ENCODE data around the gene DPYSL5.

Gene DPYSL5

DNA sequence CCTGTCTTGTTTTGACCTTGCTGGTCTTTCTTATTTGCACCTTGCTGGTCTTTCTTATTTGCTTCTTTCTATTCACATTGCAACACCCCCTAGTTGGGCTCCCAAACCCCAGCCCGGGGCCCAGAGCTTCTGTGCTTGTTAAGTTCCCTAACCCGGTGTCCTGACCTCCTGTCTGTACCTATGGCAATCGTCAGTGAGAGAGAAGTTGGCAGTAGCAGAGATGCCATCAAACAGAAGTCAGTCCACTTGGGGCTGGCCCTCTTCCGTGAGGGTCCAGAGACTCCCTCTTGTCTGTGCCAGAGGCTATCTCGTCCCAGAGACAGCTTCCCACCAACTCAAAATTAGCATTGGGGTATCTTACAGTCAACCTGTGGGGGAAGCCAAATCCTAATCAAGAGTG, 55.7 kb downstream of the DPYSL5 start:
- Histone ChIP-seq H4K8ac (ENCODE audit: low read depth, low read length) (no peak overlapping the region), H3K27me3 (ENCODE audit: insufficient read depth, low read length) (no peaks in the 10 kb centered on the region), H3K18ac (ENCODE audit: low read length) (no peak overlapping the region), H2BK12ac (ENCODE audit: low read length) (no peak overlapping the region), H3K79me1 (ENCODE audit: low read length) (no peaks in the 10 kb centered on the region), H3K9ac (ENCODE audit: low read length) (no peak overlapping the region), H3K9me3 (ENCODE audit: insufficient read depth, low read depth, low read length) (no peaks in the 10 kb centered on the region), H4K12ac (ENCODE audit: low read depth, low read length) (no peak overlapping the region), H3K27ac (ENCODE audit: low read depth, low read length) (no peak overlapping the region), H3K36me3 (ENCODE audit: control insufficient read depth in 1 of 2, insufficient read depth in 2 of 2, low read length in 2 of 2) (no peaks in the 10 kb centered on the region), H3K14ac (ENCODE audit: low read length) (no peak overlapping the region), H3K23ac (ENCODE audit: low read length) (no peak overlapping the region), H2BK5ac (ENCODE audit: low read depth, low read length, poor library complexity) (no peak overlapping the region), H2AK5ac (ENCODE audit: low read length) (no peak overlapping the region), H3K4me3 (ENCODE audit: low read depth, low read length) (no peak overlapping the region), H3K4ac (ENCODE audit: low read depth, low read length) (no peak overlapping the region), H2BK120ac (ENCODE audit: insufficient read depth, low read length, poor library complexity) (no peak overlapping the region), H2AFZ (ENCODE audit: insufficient read depth, low read length, poor library complexity) (no peak overlapping the region), H3K4me2 (ENCODE audit: low read length) (no peak overlapping the region), H3K4me1 (ENCODE audit: control insufficient read depth in 1 of 2, insufficient read depth in 2 of 2, low read length in 2 of 2) (no peaks in the 10 kb centered on the region), H4K91ac (ENCODE audit: low read depth, low read length) (no peak overlapping the region), H3K79me2 (ENCODE audit: control insufficient read depth, insufficient read depth, low read length, poor library complexity) (no peaks in the 10 kb centered on the region)
- WGBS (ENCODE audit: extremely low coverage, insufficient coverage, insufficient read length): no CpG with 5 or more reads among the region's 5 CpGs
- no peak for DNase-seq

DNA sequence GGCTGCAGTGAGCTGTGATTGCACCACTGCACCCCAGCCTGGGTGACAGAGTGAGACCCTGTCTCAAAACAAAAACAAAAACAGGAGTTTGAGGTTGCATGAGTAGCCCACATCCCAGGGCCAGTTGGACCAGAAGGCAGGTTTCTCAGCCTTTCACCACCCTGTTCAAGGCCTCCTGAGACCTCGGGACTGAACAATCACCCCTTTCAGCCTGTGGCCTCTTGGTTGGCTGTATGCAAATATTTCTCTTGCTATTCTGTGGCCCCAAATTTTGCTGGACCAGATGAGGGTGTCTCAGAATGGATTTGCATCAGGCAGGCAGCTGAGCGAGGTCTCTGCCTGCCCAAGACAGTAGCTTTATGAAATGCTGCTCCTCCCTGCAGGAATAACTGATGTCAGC, 56.9 kb downstream of the DPYSL5 start:
- H2AFZ ChIP-seq (ENCODE audit: insufficient read depth, low read length, poor library complexity): no peak overlapping the region
- H3K14ac ChIP-seq (ENCODE audit: low read length): no peak overlapping the region
- no peak overlapping the region for H3K4ac ChIP-seq (ENCODE audit: low read depth, low read length)
- no peak overlapping the region for H2BK5ac ChIP-seq (ENCODE audit: low read depth, low read length, poor library complexity)
- no peak overlapping the region for H3K18ac ChIP-seq (ENCODE audit: low read length)
- H3K36me3 ChIP-seq (ENCODE audit: control insufficient read depth in 1 of 2, insufficient read depth in 2 of 2, low read length in 2 of 2): no peaks in the 10 kb centered on the region
- no peaks in the 10 kb centered on the region for H3K79me1 ChIP-seq (ENCODE audit: low read length)
- H4K8ac ChIP-seq (ENCODE audit: low read depth, low read length): no peak overlapping the region
- H2BK12ac ChIP-seq (ENCODE audit: low read length): no peak overlapping the region
- no peak overlapping the region for H4K91ac ChIP-seq (ENCODE audit: low read depth, low read length)
- H4K12ac ChIP-seq (ENCODE audit: low read depth, low read length): no peak overlapping the region
- no peak overlapping the region for H3K4me3 ChIP-seq (ENCODE audit: low read depth, low read length)
- H3K27me3 ChIP-seq (ENCODE audit: insufficient read depth, low read length): no peaks in the 10 kb centered on the region
- no peak overlapping the region for H3K27ac ChIP-seq (ENCODE audit: low read depth, low read length)
- no peak overlapping the region for H2BK120ac ChIP-seq (ENCODE audit: insufficient read depth, low read length, poor library complexity)
- H3K79me2 ChIP-seq (ENCODE audit: control insufficient read depth, insufficient read depth, low read length, poor library complexity): no peaks in the 10 kb centered on the region
- no peak for DNase-seq
- no peaks in the 10 kb centered on the region for H3K4me1 ChIP-seq (ENCODE audit: control insufficient read depth in 1 of 2, insufficient read depth in 2 of 2, low read length in 2 of 2)
- H3K9me3 ChIP-seq (ENCODE audit: insufficient read depth, low read depth, low read length): no peaks in the 10 kb centered on the region
- no peak overlapping the region for H3K23ac ChIP-seq (ENCODE audit: low read length)
- no peak overlapping the region for H2AK5ac ChIP-seq (ENCODE audit: low read length)
- H3K9ac ChIP-seq (ENCODE audit: low read length): no peak overlapping the region
- WGBS (ENCODE audit: extremely low coverage, insufficient coverage, insufficient read length): no CpG with 5 or more reads among the region's 2 CpGs
- no peak overlapping the region for H3K4me2 ChIP-seq (ENCODE audit: low read length)

DNA sequence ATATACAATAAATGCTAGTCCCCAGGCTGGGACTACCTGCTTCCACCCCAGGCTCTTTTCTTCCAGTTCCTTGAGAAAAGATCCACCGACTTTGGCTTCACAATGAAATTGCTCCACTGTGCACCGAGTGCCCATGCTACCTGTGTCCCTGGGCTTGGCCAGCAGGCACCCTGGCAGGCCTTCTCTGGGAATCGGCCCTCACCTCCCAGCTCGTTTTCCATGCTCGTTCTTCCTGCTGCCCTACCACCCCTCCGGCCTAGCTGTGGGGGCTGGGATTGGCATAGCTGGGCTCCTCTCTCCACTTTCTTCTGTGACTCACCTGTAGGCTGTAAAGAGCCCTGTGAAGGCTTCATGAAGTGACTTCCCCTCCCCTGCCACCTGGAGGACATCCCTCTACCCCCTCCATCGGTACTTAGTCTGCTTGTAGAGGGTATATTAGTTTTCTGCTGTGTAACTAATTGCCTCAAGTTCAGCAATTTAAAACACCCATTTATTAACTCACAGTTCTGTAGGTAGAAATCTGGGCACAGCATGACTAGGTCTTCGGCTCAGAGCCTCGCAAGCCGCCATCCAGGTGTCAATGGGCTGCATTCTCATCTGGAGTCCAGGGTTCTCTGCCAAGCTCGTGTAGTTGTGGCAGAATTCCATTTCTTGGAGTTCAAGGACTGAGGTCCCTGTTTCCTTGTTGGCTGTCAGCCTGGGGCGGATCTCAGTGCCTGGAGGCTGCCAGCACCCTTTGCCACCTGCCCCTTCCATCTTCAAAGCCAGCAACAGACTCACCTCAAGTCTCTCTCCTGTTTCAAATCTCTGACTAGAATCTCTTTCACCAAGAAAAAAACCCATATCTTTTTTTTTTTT, 57.6 kb downstream of the DPYSL5 start:
- Histone ChIP-seq H3K14ac (ENCODE audit: low read length) (no peak overlapping the region), H4K12ac (ENCODE audit: low read depth, low read length) (no peak overlapping the region), H3K9me3 (ENCODE audit: insufficient read depth, low read depth, low read length) (no peaks in the 10 kb centered on the region), H3K27me3 (ENCODE audit: insufficient read depth, low read length) (no peaks in the 10 kb centered on the region), H2AK5ac (ENCODE audit: low read length) (no peak overlapping the region), H2BK5ac (ENCODE audit: low read depth, low read length, poor library complexity) (no peak overlapping the region), H3K79me2 (ENCODE audit: control insufficient read depth, insufficient read depth, low read length, poor library complexity) (no peaks in the 10 kb centered on the region), H2BK120ac (ENCODE audit: insufficient read depth, low read length, poor library complexity) (no peak overlapping the region), H3K9ac (ENCODE audit: low read length) (no peak overlapping the region), H3K23ac (ENCODE audit: low read length) (no peak overlapping the region), H3K36me3 (ENCODE audit: control insufficient read depth in 1 of 2, insufficient read depth in 2 of 2, low read length in 2 of 2) (no peaks in the 10 kb centered on the region), H3K4ac (ENCODE audit: low read depth, low read length) (no peak overlapping the region), H3K27ac (ENCODE audit: low read depth, low read length) (no peak overlapping the region), H3K79me1 (ENCODE audit: low read length) (no peaks in the 10 kb centered on the region), H2BK12ac (ENCODE audit: low read length) (no peak overlapping the region), H3K4me1 (ENCODE audit: control insufficient read depth in 1 of 2, insufficient read depth in 2 of 2, low read length in 2 of 2) (no peaks in the 10 kb centered on the region), H4K8ac (ENCODE audit: low read depth, low read length) (no peak overlapping the region), H2AFZ (ENCODE audit: insufficient read depth, low read length, poor library complexity) (no peak overlapping the region), H3K4me2 (ENCODE audit: low read length) (no peak overlapping the region), H3K4me3 (ENCODE audit: low read depth, low read length) (no peak overlapping the region), H3K18ac (ENCODE audit: low read length) (no peak overlapping the region), H4K91ac (ENCODE audit: low read depth, low read length) (no peak overlapping the region)
- WGBS (ENCODE audit: extremely low coverage, insufficient coverage, insufficient read length): no CpG with 5 or more reads among the region's 12 CpGs
- DNase-seq: no peak

GRCh38 chr2:26907416-26907815, 59.5 kb downstream of the DPYSL5 start:
- H4K91ac ChIP-seq (ENCODE audit: low read depth, low read length): no peak overlapping the region
- no peaks in the 10 kb centered on the region for H3K36me3 ChIP-seq (ENCODE audit: control insufficient read depth in 1 of 2, insufficient read depth in 2 of 2, low read length in 2 of 2)
- no CpG with 5 or more reads among the region's 7 CpGs for WGBS (ENCODE audit: extremely low coverage, insufficient coverage, insufficient read length)
- H3K79me2 ChIP-seq (ENCODE audit: control insufficient read depth, insufficient read depth, low read length, poor library complexity): no peaks in the 10 kb centered on the region
- no peaks in the 10 kb centered on the region for H3K79me1 ChIP-seq (ENCODE audit: low read length)
- H2AK5ac ChIP-seq (ENCODE audit: low read length): no peak overlapping the region
- no peak overlapping the region for H4K12ac ChIP-seq (ENCODE audit: low read depth, low read length)
- no peak overlapping the region for H3K4me2 ChIP-seq (ENCODE audit: low read length)
- no peaks in the 10 kb centered on the region for H3K27me3 ChIP-seq (ENCODE audit: insufficient read depth, low read length)
- H2BK120ac ChIP-seq (ENCODE audit: insufficient read depth, low read length, poor library complexity): no peak overlapping the region
- no peak overlapping the region for H2BK5ac ChIP-seq (ENCODE audit: low read depth, low read length, poor library complexity)
- no peaks in the 10 kb centered on the region for H3K9me3 ChIP-seq (ENCODE audit: insufficient read depth, low read depth, low read length)
- H3K9ac ChIP-seq (ENCODE audit: low read length): no peak overlapping the region
- peaks cover 6 to 7% of the 10 kb centered on the region in 2 experiments for H3K4me1 ChIP-seq (ENCODE audit: control insufficient read depth in 1 of 2, insufficient read depth in 2 of 2, low read length in 2 of 2)
- H3K18ac ChIP-seq (ENCODE audit: low read length): no peak overlapping the region
- no peak overlapping the region for H2AFZ ChIP-seq (ENCODE audit: insufficient read depth, low read length, poor library complexity)
- no peak overlapping the region for H2BK12ac ChIP-seq (ENCODE audit: low read length)
- H3K27ac ChIP-seq (ENCODE audit: low read depth, low read length): no peak overlapping the region
- no peak overlapping the region for H3K4me3 ChIP-seq (ENCODE audit: low read depth, low read length)
- H3K23ac ChIP-seq (ENCODE audit: low read length): no peak overlapping the region
- H3K4ac ChIP-seq (ENCODE audit: low read depth, low read length): no peak overlapping the region
- no peak overlapping the region for H3K14ac ChIP-seq (ENCODE audit: low read length)
- no peak for DNase-seq
- no peak overlapping the region for H4K8ac ChIP-seq (ENCODE audit: low read depth, low read length)

All from trophoblast cell (in vitro differentiated cells and primary cell).